Measurements from ENCODE around the gene DECR2.

- TF ChIP-seq CTCF (IDR thresholded peaks at IDR 0.05) (no peak), POLR2AphosphoS5 (IDR thresholded peaks at IDR 0.05) (no peak)
These were observed 28.6 kb upstream of the DECR2 start for GRCh38 chr16:373020-373598.

Measured in sigmoid colon (tissue), 4 donors.